GM23248 (cell line): Measurements from ENCODE around the gene CFAP54.

ENCODE experiments used
- EZH2 ChIP-seq: fragments of 200-600 bp; sonication (generic); IDR thresholded peaks from 2 replicates; pipeline ENCODE4 v1.6.1; 2018; ENCODE audit warnings: antibody characterized with exemption, mild to moderate bottlenecking; ENCODE audit not compliant: insufficient read depth, poor library complexity, severe bottlenecking
- EZH2phosphoT487 ChIP-seq: fragments of 200-600 bp; sonication (generic); IDR thresholded peaks from 2 replicates; pipeline ENCODE4 v1.6.1; 2018; ENCODE audit warnings: antibody characterized with exemption, moderate library complexity, mild to moderate bottlenecking, low read depth; ENCODE audit not compliant: insufficient read depth

GRCh38 chr12:96496944-96497343 lies 7.6 kb downstream of the CFAP54 start:
- TF ChIP-seq EZH2phosphoT487 (no peak), EZH2 (no peak)
